GM19467 (cell line): Measurements from ENCODE around the gene ZMYM4.
A peak's percentile ranks its signal among the peaks of the same experiment; 100 is the strongest.
"Not testable (repeated sequence)": the region's sequence is repeated elsewhere in the genome, so short reads cannot be mapped to it uniquely, and the experiment has no call there.

Source experiments
- ATAC-seq: cut with Tn5 transposase; IDR thresholded peaks from one replicate; pipeline ENCODE4 v1.9.1; 2021; ENCODE audit warnings: mild to moderate bottlenecking, moderate library complexity; ENCODE audit not compliant: unreplicated experiment

Gene ZMYM4

DNA sequence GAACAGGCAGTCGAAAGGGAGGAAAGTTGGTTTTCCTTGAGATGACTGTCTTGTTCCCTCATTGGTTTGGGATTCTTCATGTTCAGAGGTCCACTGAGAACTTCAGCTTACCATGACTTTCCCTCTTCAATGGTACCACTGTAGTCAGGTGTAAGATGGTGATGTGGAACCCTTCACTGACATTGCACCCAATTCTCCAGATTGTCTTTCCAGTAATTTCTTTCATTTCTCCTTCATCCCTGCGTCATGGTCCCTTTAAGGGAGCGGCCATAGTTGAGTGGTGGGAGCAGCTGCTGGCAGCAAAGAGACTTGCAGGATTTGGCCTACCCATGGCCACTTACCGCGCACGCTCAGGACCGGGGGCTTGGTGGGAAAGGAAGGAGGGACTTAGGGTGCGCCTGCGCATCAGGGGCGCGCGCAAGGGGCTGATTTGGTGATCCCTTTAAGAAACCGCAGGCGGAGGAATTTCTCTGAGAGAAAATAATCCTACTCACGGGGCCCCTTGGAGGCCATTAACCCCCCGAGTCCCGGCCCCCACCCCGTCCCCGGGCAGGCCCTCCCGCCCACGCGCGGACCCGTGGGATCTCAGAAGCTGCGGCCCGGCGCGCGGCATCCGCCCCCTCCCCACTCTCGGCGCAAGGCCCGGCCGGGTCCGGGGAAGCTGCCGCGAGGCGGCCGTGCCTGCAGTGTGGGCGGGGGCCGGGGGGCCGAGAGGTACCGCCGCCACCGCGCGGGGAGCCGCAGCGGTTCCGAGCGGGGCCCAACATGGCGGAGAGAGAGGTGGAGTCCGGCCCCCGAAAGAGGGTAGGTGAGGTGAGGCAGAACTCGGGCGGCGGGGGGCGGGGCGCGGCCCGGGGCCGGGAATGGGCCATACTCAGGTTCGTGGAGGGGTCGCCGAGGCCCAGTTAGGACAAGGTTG lies at the start of gene ZMYM4:
ZMYM4 (plus strand) TSS at position 428 of the 919 bp plus-strand sequence; CDS start at position 766, 338 bp downstream.
- ATAC-seq = peak; percentile 80

DNA sequence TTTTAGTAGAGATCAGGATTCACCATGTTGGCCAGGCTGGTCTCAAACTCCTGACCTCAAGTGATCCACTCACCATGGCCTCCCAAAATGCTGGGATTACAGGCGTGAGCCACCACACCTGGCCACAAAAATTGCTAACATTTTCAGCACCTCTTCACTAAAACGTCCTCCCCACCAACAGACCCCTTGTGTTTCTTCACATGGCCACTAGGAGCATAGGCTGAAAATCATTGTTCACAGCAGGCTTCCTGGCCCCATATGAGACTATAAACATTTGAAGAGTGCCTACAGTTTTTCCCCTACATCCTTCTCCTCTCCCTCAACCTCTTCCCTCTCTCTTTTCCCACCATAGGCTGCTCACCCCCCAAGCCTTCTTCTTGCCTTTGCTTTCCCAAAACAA lies 47.5 kb upstream of the ZMYM4 start:
- no peak for ATAC-seq

DNA sequence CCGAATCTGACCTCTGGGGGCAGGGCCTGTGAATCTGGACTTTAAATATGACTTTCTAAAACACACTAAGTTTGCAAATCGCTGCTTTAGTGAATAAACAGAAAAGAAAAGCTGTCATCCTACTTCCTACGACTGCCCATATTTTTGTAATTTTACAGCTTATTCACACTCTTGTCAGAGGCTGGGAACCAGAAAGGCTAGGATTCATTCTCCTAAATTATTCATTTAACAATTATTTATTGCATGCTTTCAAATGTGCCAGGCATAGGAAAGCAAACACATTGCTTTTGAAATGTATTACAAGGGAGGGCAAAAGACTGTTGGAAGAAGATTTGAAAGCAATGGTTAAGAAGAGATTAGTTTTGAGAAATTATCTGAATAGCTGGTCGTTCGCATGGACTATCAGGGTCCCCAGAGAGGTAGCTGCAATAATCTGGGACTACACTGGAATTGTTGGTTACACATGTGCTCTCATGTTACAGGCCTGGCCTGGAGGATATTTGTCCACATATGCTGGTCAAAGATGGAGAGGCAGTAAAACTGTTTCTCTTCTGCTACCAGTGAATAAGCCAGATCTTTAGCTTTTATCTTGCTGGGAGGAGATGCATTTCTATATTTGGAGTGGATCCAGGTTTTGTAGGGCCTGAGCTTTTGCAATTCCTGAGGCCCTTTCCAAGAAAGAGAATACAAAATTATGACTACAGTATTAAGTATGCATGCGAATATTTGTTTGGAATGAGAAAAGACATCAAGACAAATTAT lies 46.0 kb upstream of the ZMYM4 start:
- ATAC-seq = no peak

DNA sequence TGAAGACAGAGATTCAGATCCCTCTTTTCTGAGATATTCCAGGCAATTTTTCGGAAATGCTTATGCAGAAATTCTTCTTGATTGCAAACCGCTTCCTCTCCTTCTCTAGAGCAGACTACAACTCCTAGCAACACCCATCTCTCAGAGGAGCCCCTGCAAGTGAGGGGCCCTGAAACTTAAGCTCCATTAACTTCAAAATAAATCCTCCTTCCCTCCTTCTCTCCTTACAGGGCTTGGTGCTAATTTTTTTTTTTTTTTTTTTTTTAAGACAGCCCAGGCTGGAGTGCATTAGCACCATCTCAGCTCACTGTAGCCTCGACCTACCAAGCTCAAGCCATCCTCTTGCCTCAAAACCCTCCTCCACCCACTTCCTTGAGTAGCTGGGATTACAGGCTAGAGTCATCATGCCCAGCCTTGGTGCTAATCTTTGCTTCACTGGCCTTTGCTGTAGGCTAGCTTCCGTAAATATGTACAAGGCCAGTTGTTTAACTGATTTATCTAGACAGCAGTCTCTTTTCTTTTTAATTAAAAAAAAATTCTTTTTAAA lies 45.4 kb upstream of the ZMYM4 start:
- ATAC-seq = no peak

DNA sequence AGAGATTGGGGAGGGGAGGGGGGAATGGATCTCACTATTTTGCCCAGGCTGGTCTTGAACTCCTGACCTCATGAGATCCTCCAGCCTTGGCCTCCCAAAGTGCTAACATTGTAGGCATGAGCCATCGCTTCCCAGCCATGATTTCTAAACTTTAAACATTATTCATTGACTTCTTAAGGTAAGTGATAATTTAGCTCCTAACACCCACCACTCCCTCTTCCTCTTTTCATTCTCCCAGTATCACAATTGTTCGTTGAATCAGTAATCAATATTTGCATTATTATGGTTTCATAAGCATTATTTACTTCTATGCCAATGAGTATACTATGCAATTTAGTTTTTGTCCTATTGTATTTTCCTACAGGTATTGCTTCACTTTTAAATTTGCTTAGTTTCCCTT lies 42.0 kb upstream of the ZMYM4 start:
- no peak for ATAC-seq

DNA sequence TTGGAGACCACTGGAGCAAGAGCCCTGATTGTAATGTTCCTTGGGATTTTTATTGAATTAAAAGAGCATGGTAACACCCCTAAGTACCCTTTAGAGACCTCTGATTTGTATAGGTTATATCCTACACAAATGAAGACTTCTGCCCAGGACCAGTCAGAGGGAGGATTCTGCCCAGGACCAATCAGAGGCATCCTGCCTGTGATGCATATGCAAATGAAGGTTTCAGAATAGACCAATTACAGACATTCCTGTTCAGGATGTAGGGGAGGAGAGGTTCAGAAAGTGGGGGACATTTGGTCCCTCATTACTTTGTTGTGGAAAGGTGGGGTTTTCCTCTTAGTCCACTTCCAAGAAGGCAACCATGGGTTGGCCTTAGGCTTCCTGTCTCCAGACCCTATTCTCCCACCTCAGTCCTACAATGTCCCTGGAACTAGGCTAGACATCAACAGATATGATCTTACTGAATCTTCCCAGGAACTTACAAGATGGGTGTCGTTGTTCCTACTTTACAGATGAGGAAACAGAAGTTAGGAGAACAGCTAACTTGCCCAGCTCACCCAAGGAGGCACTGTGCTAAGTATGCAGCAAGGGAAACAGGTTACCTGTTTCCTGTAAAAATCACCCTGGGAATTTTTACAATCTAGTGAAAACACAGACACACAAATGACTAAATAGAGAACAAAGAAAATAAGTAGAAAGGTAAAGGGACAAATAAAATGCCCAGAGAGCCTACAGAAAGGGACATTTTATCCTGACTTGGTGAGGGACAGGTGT lies 38.7 kb upstream of the ZMYM4 start:
- no peak for ATAC-seq

DNA sequence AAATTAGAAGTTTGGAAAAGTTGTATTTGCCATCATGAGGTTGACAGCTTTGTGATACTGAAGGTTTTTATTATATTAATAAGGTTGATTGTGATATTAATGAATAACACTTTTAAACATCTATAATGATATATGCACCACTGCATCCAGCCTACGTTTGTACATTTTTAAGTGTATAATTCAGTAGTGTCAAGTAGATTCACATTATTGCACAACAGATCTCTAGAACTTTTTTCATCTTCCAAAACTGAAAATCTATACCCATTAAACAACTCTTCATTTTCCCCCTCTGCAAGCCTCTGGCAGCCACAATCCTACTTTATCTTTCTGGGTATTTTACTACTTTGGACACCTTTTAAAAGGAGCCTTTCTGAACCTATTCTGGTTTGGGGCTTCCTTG lies 37.2 kb upstream of the ZMYM4 start:
- no peak for ATAC-seq

- ATAC-seq = not testable (repeated sequence)
Observed at GRCh38 chr1:35236772-35237171, 31.7 kb upstream of the ZMYM4 start.

- no peak for ATAC-seq
Observed at GRCh38 chr1:35243691-35244090, 24.8 kb upstream of the ZMYM4 start.

DNA sequence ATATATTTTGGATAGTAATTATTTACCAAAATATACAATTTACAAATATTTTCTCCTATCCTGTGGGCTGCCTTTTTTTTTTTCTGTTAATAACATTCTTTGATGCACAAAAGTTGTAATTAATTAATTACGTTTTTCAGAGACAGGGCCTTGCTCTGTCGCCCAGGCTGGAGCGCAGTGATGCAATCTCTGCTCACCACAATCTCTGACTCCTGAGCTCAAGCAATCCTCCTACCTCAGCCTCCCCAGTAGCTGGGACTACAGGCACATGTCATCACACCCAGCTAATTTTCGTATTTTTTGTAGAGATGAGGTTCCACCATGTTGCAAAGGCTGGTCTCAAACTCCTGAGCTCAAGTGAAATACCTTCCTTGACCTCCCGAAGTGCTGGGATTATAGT lies 21.3 kb upstream of the ZMYM4 start:
- no peak for ATAC-seq

- ATAC-seq = no peak
Observed at GRCh38 chr1:35253941-35254340, 14.6 kb upstream of the ZMYM4 start.

DNA sequence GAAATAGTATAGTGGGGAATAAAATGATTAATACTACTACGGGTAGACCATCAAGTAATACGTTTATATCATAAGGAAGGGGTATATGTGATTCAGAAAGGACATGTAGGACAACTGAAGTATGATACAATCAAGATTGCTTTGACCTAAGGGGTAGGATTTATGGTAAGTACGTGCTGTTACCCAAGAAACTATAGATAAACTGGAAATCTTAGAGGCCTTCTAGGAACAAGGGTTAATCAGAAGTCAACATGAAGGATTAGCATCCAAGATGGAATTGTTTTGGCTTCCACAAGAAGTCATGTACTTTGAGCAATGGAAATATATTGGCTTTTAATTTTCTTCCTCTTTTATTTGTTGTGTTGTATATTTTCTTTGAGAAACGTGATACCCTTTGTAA lies 13.2 kb upstream of the ZMYM4 start:
- ATAC-seq = no peak

- ATAC-seq = no peak
Observed at GRCh38 chr1:35259561-35259960, 8.9 kb upstream of the ZMYM4 start.

GRCh38 chr1:35261412-35262120 lies 6.9 kb upstream of the ZMYM4 start:
- no peak for ATAC-seq

DNA sequence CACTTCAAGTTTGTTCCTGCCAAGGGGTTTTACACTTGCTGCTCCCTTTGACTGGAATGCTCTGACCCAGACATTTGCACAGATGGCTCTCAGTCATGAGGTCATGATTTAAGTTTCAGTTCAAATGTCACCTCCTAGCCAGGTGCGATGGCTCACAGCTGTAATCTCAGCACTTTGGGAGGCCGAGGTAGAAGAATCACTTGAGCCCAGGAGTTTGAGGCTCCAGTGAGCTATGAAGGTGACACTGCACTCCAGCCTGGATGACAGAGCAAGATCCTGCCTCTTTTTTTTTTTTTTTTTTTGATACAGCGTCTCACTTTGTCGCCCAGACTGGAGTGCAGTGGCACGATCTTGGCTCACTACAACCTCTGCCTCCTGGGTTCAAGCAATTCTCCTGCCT lies 4.5 kb upstream of the ZMYM4 start:
- no peak for ATAC-seq

DNA sequence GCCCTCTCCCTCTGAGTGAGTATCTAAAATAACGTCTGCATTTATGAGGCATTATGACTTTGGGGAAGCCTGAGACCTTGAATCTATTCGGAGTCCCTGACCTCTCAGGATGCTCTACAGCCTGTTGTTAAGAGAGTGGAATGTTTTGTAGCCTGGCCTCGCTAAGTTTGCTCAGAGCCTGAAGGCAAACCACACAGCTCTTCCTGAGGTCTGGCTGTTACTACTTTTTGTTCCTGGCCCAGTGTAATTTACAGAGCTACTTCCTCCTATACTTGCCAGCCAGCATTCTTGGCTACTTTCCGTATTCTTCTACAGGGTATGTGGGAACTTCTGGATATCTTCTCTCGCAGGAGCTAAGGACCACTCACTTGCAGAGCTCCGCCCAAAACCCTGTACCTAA lies 3.6 kb upstream of the ZMYM4 start:
- ATAC-seq = no peak

DNA sequence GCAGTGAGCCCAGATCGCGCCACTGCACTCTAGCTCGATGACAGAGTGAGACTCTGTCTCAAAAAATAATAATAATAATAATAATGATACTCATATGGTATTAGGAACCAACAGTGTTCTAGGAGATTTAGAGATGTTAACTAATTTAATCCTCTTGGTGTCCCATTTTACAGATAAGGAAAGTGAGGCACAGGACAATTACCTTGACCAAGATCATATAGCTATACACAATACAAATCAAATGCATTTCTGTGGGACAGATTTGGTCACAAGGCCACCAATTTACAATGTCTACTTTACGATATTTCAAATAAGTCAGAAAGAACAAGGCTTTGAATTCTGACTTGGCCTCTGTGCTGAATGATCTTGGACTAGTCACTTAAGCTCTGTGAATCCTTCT lies 2.2 kb upstream of the ZMYM4 start:
- no peak for ATAC-seq

- ATAC-seq = no peak
Observed at GRCh38 chr1:35269201-35269988, 886 bp downstream of the ZMYM4 start.

DNA sequence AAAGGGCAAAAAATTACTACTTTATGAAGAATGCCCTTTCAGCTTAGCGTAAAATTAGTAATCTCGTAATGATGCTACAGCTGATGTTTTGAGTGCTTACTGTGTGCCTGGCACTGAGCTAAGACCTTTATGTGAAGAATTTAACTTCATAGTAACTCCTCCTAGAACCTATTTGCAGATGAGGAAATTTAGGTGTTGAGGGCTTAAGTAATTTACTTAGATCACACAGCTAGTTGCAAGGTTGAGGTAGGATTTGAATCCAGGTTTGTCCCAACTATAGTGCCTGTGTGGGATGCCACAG lies 1.4 kb downstream of the ZMYM4 start:
- ATAC-seq = no peak

GRCh38 chr1:35270836-35271235 lies 2.3 kb downstream of the ZMYM4 start:
- no peak for ATAC-seq
